HL-60/S4 (cell line): ENCODE results near the gene RNU6-1.

Experiments used
- in situ Hi-C: fragments of 300-500 bp; cut with MboI; formaldehyde crosslinking; loops from 2 replicates; pipeline ENCODE4 v1.14.3; 2022; ENCODE audit warnings: low sequenced_read_pairs

Gene RNU6-1

GRCh38 chr15:67839929-67840748 is at the start of gene RNU6-1:
Gene RNU6-1, minus strand, starts transcription at chr15:67840045.
- in situ Hi-C loops, result loop anchor here (10.0 kb wide), 3 partner anchors 335 to 935 kb away; no protein-coding TSS in a partner anchor

DNA sequence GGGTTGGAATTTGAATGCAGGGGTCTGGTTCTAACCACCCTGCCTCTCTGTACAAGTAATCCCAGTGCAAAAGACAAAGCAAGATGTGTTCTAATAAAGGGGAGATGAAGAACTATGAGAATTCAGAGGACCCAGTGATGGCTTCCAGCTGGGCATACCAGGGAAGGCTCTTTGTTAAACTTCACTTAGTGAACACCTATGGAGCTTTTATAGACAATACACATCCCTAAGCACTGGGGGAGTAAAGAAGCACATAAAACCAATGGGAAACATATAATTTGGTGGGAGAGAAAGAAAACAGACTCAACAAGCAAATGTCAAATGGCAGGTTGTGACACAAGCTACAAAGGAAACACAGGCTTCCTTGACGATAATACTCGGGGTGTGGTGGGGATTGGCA is 47.9 kb upstream of the RNU6-1 start:
- in situ Hi-C loops, result no loop called here

DNA sequence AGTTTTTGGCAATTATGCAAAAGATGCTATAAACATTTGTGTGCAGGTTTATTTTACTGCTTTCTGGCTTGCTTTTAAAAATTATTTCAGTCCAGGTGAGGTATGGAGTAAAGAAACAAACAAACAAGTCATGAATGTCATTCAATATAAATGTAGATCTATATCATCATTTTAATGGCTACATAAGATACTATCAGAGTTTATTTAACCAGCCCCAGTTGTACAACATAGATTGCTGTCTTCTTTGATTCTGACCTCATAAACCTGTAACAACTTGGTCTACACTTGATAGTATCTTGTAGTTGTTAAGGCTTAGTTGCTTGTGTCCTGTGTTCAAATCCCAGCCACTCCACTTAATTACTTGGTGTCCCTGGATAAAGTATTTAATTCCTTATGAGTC is 46.0 kb upstream of the RNU6-1 start:
- in situ Hi-C loops, result no loop called here

GRCh38 chr15:67885175-67885523 is 45.3 kb upstream of the RNU6-1 start:
- in situ Hi-C loops, result no loop called here

DNA sequence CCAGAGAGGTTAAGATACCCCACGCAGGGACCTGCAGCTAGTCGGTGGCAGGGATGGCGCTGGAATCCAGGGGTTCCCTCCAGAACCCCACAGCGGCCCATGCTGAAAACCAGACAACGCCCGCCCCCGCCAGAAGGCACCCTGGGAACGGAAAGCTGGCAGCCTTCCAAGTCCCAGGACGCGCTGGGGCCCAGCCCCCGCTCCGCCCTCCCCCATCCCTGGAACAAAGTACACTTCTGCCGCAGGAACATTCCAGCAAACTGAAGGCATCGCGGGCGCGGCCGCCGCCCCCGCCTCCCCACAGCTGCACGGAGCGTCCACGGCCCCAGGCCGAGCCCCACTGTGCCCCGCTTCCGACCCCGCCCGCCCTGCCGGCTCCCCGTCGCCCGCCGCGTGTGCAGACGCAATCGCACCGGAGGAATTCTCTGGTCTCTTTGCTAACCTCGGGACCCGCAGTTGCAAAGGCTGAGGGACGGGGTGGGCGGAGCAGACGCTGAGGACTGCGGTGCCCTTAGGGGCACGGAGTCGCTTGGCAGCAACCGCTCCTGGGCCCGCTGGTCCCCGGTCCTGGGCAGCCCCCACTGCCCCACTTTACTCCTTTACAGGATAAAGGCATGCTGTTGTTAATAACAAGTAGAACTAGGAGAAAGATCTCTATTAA is 44.8 kb upstream of the RNU6-1 start:
- in situ Hi-C loops, result no loop called here

DNA sequence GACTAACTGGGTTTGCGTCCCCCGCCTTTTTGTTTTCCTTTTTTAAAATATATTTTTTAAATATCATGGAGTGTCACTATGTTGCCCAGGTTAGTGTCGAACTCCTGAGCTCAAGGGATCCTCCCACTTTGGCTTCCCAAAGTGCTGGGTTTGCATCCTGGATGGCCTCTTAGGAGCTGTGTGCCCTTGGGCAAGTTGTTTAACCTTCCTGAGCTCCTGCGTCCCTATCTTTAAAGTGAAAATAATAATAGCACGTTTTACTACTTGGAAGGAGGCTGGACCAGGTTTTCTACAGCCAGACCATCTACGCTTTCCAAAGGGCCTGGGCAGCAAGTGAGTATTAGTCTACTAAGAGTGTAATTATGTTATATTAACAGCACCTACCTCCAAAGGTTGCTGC is 44.2 kb upstream of the RNU6-1 start:
- in situ Hi-C loops, result no loop called here

DNA sequence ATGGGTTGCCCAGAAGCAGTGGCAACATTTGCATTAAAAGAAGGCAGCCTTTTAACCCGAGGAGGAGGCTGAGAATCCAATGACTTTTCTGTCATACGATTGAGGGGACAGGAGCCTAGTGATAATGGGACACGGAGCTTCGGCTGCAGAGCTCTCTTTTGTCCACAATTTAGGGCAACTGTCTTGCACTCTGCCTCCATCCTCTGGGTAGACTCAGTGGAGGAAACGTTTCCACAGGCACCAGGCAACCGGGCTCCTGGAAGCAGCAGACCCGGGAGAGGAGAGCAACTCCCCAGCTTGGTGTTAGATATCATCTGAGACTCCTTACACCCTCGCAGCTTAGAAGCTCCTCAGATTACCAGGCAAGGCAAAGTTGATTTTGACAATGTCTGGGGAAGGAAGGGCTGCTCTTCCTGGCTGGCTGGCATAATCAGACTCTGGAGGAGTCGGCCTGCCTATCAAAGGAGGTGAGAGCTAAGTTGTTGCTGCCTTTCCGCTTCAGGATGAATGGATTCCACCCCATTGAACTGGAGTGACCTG is 43.5 kb upstream of the RNU6-1 start:
- in situ Hi-C loops, result no loop called here

DNA sequence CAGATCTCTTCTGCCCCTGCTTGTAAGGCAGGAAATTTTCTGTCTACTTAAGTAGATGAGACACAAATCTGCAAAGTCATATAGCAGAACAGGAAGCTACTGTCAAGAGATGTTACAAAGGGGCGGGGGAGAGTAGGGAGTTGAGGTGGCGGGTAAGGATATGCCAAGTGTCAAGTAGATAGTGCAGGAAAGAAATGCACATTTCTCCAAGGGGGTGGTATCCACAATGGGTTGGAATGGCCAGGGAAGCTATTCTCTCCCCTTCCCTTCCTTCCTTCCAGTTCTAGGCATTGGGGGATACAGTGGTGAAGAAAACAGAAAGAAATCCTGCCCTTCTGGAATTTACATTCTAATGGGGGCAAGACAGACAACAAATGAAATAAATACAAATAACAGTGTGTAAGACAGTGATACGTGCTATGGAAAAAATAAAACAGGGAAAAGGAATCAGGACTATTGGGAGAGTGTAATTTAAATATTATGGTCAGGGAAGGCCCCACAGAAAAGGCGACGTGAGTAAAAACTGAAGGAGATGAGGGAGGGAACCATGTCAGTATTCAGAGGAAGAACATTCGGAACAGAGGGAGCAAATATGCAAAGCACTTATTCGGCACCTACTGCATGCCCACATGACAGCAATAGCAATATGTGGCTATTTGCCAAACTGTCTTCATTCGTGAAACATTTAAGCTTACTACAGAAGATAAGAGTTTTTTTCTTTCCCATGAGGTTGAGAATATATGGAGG is 42.8 kb upstream of the RNU6-1 start:
- in situ Hi-C loops, result no loop called here

GRCh38 chr15:67880651-67881182 is 40.9 kb upstream of the RNU6-1 start:
- in situ Hi-C loops, result no loop called here

DNA sequence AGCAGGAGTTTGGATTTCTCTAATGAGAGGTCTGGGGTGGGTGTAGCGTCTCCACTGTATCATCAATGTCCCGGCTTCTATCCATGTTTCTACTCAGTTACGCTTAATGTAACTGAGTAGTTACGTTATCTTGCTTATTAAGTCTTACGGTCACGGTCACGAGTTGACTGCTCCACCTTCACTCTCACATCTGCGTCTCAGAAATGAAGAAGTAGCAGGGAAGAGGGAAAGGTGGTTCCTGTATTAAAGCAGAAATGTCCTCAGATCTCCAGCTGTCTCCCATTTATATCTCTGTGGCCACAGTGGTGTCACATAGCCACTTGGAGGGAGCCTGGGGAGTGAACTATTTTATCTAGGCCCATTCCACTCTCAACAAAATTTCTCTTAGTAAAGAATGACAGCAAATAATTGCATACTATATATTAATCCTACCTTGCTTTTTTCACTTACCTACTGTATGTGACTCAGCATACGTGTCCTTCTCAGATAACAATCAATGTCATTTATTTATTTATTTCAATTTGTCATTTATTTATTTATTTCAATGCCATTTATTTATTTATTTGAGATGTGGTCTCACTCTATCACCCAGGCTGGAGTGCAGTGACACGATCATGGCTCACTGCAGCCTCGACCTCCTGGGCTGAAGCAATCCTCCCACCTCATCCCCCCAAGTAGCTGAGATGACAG is 39.7 kb upstream of the RNU6-1 start:
- in situ Hi-C loops, result no loop called here

GRCh38 chr15:67878712-67879206 is 38.9 kb upstream of the RNU6-1 start:
- in situ Hi-C loops, result no loop called here

GRCh38 chr15:67873777-67874176 is 33.9 kb upstream of the RNU6-1 start:
- in situ Hi-C loops, result no loop called here

- in situ Hi-C loops, result no loop called here
Observed at GRCh38 chr15:67870868-67871408, 31.1 kb upstream of the RNU6-1 start.

DNA sequence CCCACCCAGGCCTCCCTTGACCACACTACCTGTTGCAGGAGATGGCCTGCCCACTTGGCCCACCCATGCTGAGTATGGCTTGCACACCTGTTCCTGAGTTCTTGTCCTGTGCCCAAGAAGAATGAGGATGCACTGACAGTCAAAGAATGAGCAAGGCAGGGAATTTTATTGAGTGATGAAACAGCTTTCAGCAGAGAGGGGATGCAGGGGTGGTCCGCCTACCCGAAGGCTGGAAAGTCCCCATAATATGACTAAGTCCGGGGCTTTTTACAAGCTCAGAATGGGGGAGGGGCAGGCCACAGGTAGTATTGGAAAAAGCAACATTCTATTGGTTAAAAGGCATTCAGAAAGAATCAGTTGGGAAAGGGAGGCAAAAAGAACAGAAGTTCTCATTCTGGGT is 29.9 kb upstream of the RNU6-1 start:
- in situ Hi-C loops, result loop anchor here (10.0 kb wide), 1 partner anchor 285 kb away; no protein-coding TSS in a partner anchor

DNA sequence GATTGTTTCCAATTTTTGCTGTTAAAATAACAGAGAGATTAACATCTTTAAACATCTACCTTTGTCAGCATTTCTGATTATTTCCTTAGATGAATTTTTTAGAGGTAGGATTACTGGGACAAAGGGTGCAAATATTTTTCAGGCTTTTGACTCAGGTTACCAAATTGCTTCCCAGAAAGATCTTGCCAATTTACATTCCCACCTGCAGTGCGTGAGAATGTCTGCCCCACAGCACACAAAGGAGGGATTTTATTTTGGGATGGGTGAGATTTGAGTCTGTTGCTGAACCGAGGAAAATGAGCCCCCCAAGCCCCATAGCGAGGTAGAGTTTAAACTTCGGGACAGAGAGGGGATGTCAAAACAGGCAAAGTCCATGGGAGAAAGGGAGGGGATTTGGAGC is 25.9 kb upstream of the RNU6-1 start:
- in situ Hi-C loops, result loop anchor here (10.0 kb wide), 1 partner anchor 289 kb away; no protein-coding TSS in a partner anchor

GRCh38 chr15:67865331-67865730 is 25.5 kb upstream of the RNU6-1 start:
- in situ Hi-C loops, result loop anchor here (10.0 kb wide), 1 partner anchor 289 kb away; no protein-coding TSS in a partner anchor

DNA sequence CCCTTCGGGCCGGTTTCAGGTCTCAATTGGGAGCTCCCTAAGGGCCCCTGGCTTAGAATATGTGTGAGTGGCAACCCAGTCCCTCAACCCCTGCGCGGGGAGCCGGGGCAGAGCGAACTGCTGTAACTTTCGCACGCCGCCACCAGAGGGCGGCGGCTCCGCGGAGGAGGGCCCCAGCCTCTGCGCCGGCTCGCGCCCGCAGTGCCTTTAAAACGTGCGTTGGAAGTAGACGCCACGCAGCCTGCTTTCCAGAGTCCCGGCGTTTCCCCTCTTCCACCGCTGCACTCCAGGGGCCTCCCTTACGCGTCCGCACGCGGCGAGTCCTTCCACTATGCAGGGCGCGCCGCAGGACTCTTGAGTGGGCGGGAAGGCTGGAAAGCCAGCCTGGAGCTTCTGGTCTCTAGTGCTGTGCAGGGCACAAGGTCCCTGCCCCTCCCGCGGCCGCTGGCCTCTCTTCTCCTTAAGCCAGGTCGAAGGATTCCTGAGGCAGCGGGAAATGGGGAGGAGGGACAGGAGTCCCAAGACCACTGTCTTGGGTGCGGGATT is 23.7 kb upstream of the RNU6-1 start:
- in situ Hi-C loops, result loop anchor here (10.0 kb wide), 1 partner anchor 291 kb away; no protein-coding TSS in a partner anchor

- in situ Hi-C loops, result loop anchor here (10.0 kb wide), 1 partner anchor 292 kb away; no protein-coding TSS in a partner anchor
Observed at GRCh38 chr15:67862750-67863441, 23.1 kb upstream of the RNU6-1 start.

DNA sequence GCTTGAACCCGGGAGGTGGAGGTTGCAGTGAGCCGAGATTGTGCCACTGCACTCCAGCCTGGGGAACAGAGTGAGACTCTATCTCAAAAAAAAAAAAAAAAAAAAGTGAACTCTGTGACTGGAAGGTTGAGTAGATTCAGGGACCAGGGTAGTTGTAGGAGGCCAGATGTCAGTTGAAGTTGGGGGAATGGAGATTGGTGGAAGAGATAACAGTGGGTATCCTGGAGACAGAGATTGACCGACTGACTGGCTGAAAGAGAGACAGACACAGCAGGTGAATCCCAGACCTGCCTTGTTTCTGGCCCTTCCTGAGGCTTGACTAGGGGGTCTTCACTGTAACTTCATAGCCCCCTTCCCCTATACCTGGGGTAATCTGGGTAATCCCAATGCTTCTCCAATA is 22.1 kb upstream of the RNU6-1 start:
- in situ Hi-C loops, result loop anchor here (10.0 kb wide), 1 partner anchor 293 kb away; no protein-coding TSS in a partner anchor
